ENCODE data around the gene PEX10.
"Not testable (repeated sequence)": the region's sequence is repeated elsewhere in the genome, so short reads cannot be mapped to it uniquely, and the experiment has no call there.

Gene PEX10
- total RNA-seq: 12.4 to 37.3 (median 21.0) reads per million in 17 experiments

GRCh38 chr1:2412395-2412772 is at the start of gene PEX10:
Gene PEX10 (minus strand): TSS chr1:2412564. CDS start chr1:2412502, 62 bp downstream.
- DNase-seq: peak; percentile 98 to 100 (median 99)

- no peak for DNase-seq
Observed at GRCh38 chr1:2460996-2461751, 48.8 kb upstream of the PEX10 start.

- DNase-seq: no peak
Observed at GRCh38 chr1:2460203-2460602, 47.8 kb upstream of the PEX10 start.

GRCh38 chr1:2459757-2460156 is 47.4 kb upstream of the PEX10 start:
- no peak for DNase-seq

- not testable (repeated sequence) for DNase-seq
Observed at GRCh38 chr1:2459102-2459753, 46.9 kb upstream of the PEX10 start.

GRCh38 chr1:2458687-2459086 is 46.3 kb upstream of the PEX10 start:
- DNase-seq: no peak

GRCh38 chr1:2457444-2457843 is 45.1 kb upstream of the PEX10 start:
- no peak for DNase-seq

GRCh38 chr1:2455757-2456156 is 43.4 kb upstream of the PEX10 start:
- DNase-seq: no peak

- no peak for DNase-seq
Observed at GRCh38 chr1:2454227-2454626, 41.9 kb upstream of the PEX10 start.

GRCh38 chr1:2452932-2453315 is 40.6 kb upstream of the PEX10 start:
- DNase-seq: no peak

GRCh38 chr1:2452201-2452931 is 40.0 kb upstream of the PEX10 start:
- no peak for DNase-seq

GRCh38 chr1:2451741-2452140 is 39.4 kb upstream of the PEX10 start:
- no peak for DNase-seq

- no peak for DNase-seq
Observed at GRCh38 chr1:2449636-2450454, 37.5 kb upstream of the PEX10 start.

- DNase-seq: peak in 2 of 4 experiments; percentile 6 to 15
Observed at GRCh38 chr1:2448098-2448445, 35.7 kb upstream of the PEX10 start.

GRCh38 chr1:2447276-2448097 is 35.1 kb upstream of the PEX10 start:
- no peak for DNase-seq

- DNase-seq: no peak
Observed at GRCh38 chr1:2446861-2447260, 34.5 kb upstream of the PEX10 start.

- no peak for DNase-seq
Observed at GRCh38 chr1:2446394-2446793, 34.0 kb upstream of the PEX10 start.

GRCh38 chr1:2445823-2446215 is 33.5 kb upstream of the PEX10 start:
- no peak for DNase-seq

GRCh38 chr1:2445162-2445822 is 32.9 kb upstream of the PEX10 start:
- DNase-seq: no peak

- no peak for DNase-seq
Observed at GRCh38 chr1:2444138-2444591, 31.8 kb upstream of the PEX10 start.
